ENCODE measurements around the gene SLC23A2.

- TF ChIP-seq, protein P1, sequence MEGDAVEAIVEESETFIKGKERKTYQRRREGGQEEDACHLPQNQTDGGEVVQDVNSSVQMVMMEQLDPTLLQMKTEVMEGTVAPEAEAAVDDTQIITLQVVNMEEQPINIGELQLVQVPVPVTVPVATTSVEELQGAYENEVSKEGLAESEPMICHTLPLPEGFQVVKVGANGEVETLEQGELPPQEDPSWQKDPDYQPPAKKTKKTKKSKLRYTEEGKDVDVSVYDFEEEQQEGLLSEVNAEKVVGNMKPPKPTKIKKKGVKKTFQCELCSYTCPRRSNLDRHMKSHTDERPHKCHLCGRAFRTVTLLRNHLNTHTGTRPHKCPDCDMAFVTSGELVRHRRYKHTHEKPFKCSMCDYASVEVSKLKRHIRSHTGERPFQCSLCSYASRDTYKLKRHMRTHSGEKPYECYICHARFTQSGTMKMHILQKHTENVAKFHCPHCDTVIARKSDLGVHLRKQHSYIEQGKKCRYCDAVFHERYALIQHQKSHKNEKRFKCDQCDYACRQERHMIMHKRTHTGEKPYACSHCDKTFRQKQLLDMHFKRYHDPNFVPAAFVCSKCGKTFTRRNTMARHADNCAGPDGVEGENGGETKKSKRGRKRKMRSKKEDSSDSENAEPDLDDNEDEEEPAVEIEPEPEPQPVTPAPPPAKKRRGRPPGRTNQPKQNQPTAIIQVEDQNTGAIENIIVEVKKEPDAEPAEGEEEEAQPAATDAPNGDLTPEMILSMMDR (IDR thresholded peaks at IDR 0.05): no peak
- TF ChIP-seq POLR2A (IDR thresholded peaks at IDR 0.05): no peak
- TF ChIP-seq EP300 (IDR thresholded peaks at IDR 0.05; ENCODE audit: low read depth): no peak
These were observed 23.7 kb upstream of the SLC23A2 start for GRCh38 chr20:5024982-5025381.
